HG03039 (cell line): ENCODE data around the gene BPIFB6.
"Not testable (repeated sequence)": the region's sequence is repeated elsewhere in the genome, so short reads cannot be mapped to it uniquely, and the experiment has no call there.

Source experiments
- ATAC-seq: cut with Tn5 transposase; IDR thresholded peaks from one replicate; pipeline ENCODE4 v1.9.1; 2021; ENCODE audit warnings: mild to moderate bottlenecking, moderate library complexity; ENCODE audit not compliant: unreplicated experiment

BPIFB6 gene

GRCh38 chr20:33027769-33028751 lies 3.4 kb upstream of the BPIFB6 start:
- ATAC-seq: no peak

- no peak for ATAC-seq
Observed at GRCh38 chr20:33028875-33029274, 2.6 kb upstream of the BPIFB6 start.

DNA sequence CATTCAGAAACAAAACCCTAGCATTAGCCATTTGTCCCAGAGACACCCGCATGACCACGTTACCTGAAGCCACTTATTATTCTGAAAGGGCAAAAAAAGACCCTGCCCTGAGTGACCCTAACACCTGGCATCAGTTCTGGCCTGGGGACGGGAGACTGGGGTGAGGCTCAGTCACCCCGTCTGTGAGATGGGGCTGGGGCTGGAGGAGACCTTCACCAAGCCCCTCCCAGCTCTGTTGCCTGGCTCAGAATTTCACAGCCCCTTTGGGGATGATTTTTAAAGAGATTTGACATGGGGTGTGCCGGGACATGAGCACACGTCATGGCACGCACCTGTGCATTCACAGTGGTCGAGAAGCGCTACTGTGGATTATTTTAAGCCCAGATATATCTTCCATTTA lies 1.4 kb upstream of the BPIFB6 start:
- ATAC-seq: no peak

DNA sequence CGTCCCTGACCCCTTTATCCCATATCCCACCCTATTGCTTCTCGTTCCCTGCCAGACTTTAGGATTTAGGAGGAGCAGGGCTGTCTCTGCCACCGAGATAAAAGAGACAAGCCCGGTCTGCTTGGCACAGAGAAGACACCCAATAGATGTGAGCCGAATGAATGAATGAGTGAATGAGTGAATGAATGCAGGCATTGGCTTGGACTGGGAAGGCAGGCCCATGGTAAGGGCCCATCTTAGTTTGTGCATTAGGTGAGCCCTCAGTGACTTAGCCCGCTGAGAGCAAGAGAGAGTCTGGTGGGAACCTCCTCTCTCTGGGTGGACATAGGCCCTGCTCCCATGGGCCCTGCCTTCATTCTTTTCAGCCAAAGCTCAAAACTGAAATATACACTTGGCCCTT lies 879 bp upstream of the BPIFB6 start:
- ATAC-seq: no peak

- ATAC-seq: no peak
Observed at GRCh38 chr20:33032555-33032954, 1.1 kb downstream of the BPIFB6 start.

GRCh38 chr20:33033381-33033780 lies 1.9 kb downstream of the BPIFB6 start:
- no peak for ATAC-seq

GRCh38 chr20:33034115-33034514 lies 2.7 kb downstream of the BPIFB6 start:
- ATAC-seq: no peak

DNA sequence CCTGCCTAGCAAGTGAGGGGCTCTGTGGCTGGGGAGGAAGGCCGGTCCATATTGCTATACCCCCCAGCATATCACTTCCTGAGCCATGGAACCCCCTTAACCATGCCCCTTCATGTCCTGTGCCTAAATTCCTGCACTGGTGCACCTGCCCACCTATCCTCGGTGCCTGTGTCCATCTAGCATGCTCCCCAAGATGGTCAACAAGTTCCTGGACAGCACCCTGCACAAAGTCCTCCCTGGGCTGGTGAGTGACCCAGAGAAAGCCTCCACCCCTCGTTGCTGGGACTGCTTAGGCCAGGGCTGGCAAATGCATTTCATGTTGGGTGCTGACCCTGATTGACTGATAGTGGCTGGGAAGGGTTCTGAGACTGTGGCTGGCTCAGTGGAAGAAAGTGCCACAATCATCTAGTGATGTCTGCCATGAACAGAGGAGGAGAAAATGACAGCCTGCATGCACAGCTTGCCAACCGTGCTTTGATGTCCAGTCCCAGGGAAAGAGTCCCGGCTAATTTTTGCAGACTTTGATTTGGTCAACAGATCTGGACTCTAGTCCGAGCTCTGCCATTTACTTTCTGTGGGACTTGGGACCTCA lies 3.5 kb downstream of the BPIFB6 start:
- no peak for ATAC-seq

GRCh38 chr20:33037456-33037855 lies 6.0 kb downstream of the BPIFB6 start:
- no peak for ATAC-seq

DNA sequence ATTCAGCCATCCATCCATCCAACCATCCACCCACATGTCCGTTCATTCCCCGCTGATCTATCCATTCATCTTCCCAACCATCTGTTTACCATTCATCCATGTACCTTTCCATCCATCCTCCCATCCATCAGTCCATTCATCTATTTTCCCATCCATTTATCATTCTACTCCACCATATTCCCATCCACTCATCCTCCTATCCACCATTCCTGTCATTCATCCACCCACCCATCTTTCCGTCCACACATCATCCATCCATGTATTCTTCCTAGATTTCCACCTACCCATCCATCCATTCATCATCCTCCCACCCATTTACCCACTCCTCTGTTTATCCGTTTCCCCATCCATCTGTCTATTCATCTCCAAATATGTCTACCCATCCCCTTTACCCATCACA lies 6.8 kb downstream of the BPIFB6 start:
- no peak for ATAC-seq

DNA sequence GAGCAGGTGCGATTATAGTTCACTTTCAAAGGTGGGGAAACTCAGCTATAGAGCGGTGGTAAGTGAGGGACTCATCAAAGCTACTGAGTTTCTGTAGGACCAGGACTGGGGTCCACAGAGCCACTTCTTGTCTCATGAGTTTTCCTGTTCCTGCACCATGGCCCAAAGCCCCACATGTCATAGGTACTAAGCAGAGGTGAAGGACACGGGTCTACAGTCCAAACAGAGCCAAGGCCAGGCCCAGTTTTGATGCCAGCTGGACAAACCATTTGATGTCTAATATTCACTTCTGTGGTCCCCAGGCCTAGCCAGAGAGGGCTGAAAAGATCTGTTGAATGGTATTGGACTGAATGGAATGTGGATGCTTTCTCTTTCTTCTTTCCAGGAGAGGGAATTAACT lies 11.0 kb downstream of the BPIFB6 start:
- ATAC-seq: no peak

GRCh38 chr20:33042983-33043730 lies 11.7 kb downstream of the BPIFB6 start:
- no peak for ATAC-seq

DNA sequence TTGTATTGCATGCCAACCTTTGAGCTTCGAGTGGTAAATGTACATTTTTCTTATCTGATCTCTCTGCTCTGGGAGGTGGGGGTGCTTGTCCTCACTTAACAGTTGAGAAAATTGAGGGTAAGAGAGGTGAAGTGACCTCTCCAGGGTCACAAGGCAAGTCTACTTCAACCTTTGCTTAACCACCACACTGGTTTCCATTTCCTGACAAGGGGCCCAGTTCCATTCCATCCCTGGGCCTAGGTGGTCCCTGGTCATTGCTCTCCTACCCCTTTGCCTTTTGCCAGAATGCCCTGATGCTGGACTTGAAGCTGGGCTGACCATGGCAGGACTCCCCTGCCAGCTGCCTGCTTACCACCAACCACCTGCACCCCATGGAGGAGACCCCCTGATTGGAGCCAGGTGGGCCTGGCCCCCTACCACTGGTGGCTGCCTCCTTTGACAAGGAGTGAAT lies 12.3 kb downstream of the BPIFB6 start:
- no peak for ATAC-seq

GRCh38 chr20:33045129-33045721 lies 13.8 kb downstream of the BPIFB6 start:
- not testable (repeated sequence) for ATAC-seq

DNA sequence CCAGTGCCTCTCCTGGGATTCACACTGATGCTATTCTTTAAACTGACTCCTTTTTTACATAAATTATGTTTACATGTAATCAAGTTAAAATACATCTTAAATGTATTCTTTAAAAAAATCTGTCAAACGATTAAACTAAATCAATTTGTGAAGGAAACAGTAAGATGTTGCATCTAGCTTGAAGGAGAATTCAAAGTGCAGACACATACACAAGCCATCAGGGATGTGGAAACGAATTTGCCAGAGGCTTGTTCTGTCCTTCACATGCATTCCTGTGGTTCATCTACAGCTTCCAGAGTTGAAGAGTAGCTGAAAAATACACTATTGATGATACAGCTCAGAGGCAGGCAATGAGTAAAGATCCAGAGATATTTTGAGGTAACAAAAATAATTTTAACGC lies 15.0 kb downstream of the BPIFB6 start:
- ATAC-seq: no peak

- no peak for ATAC-seq
Observed at GRCh38 chr20:33051333-33051732, 19.9 kb downstream of the BPIFB6 start.

- no peak for ATAC-seq
Observed at GRCh38 chr20:33053291-33054106, 22.1 kb downstream of the BPIFB6 start, which contains the start of gene BPIFB3. Gene BPIFB3, plus strand, starts transcription at chr20:33053903. Its CDS starts 1,533 bp downstream, at chr20:33055436.

DNA sequence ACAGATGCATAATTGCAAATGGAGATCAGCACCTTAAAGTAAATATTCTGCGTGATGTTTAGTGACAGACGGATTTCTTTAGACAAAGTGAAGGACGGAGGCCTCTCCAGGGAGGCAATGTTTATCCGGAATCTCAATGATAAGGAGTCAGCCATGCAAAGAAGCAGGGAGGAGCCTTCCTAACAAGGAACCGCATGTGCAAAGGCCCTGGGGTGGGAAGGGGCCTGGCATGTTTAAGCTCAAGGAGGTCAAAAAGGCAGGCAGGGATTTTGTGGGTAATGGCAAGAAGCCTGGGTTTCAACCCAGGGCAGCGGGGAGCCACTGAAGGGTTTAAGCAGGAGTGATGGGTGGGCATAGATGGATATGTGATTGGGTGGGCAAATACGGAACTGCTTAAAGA lies 22.9 kb downstream of the BPIFB6 start:
- no peak for ATAC-seq

DNA sequence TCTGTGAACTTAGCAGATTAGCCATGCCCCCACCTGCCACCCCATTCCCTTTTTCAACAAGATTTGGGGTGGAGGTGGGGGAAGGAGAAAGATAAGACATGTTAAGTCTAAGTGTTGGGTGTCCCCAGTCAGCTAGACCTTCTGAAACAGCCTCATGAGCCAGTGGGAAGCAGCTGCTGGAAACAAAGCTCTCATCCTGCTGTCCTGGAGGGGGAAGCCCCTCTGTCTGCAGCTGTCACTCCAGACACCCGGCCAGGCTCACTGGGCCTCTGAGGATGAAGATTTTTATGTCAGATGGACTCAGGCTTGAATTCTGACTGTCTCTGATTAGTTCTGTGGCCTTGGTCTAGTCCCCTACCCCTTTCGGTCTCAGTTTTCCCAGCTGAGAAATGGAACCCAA lies 23.3 kb downstream of the BPIFB6 start:
- ATAC-seq: no peak

GRCh38 chr20:33059136-33059535 lies 27.7 kb downstream of the BPIFB6 start:
- ATAC-seq: no peak
